H9 (cell line): ENCODE measurements around the gene DPP6. TPM values are rescaled to one million over a fixed set of nuclear protein-coding genes. Genes with fewer than 3 reads are reported as not detected.

Experiments used
- DNase-seq: peaks from one replicate; pipeline ENCODE4 v3.0.0-alpha.2; 2017
- H2AFZ ChIP-seq: one replicate; pipeline ENCODE4 v1.6.1; 2013; ENCODE audit warnings: mild to moderate bottlenecking, low read length, control low read depth, moderate library complexity
- H2AK5ac ChIP-seq: 2 replicates; pipeline ENCODE4 v1.6.1; 2013; ENCODE audit warnings: low read length, control low read depth, mixed read lengths; ENCODE audit not compliant: insufficient read length
- H2BK120ac ChIP-seq: one replicate; pipeline ENCODE4 v1.6.1; 2013; ENCODE audit warnings: low read depth, mild to moderate bottlenecking, low read length, control low read depth, inconsistent platforms; ENCODE audit not compliant: poor library complexity, severe bottlenecking
- H2BK12ac ChIP-seq: 2 replicates; pipeline ENCODE4 v1.6.1; 2013; ENCODE audit warnings: low read length, control low read depth, mixed read lengths, low read depth; ENCODE audit not compliant: insufficient read length
- H2BK15ac ChIP-seq: 2 replicates; pipeline ENCODE4 v1.6.1; 2013; ENCODE audit warnings: low read depth, low read length, control low read depth
- H2BK20ac ChIP-seq: one replicate; pipeline ENCODE4 v1.6.1; 2013; ENCODE audit warnings: low read depth, mild to moderate bottlenecking, low read length, control low read depth, inconsistent platforms; ENCODE audit not compliant: poor library complexity, severe bottlenecking
- H2BK5ac ChIP-seq: 2 replicates; pipeline ENCODE4 v1.6.1; 2013; ENCODE audit warnings: low read length, control low read depth, mixed read lengths; ENCODE audit not compliant: insufficient read length
- H3K14ac ChIP-seq: 2 replicates; pipeline ENCODE4 v1.6.1; 2013; ENCODE audit warnings: low read length, control low read depth; ENCODE audit not compliant: insufficient read depth
- H3K18ac ChIP-seq: 2 replicates; pipeline ENCODE4 v1.6.1; 2013; ENCODE audit warnings: low read depth, mild to moderate bottlenecking, mixed read lengths, low read length, control low read depth; ENCODE audit not compliant: insufficient read length
- H3K23ac ChIP-seq: 2 replicates; pipeline ENCODE4 v1.6.1; 2013; ENCODE audit warnings: low read length, control low read depth, mixed read lengths, low read depth; ENCODE audit not compliant: insufficient read length
- H3K23me2 ChIP-seq: 2 replicates; pipeline ENCODE4 v1.6.1; 2013; ENCODE audit warnings: low read depth, mild to moderate bottlenecking, mixed read lengths, low read length, control low read depth; ENCODE audit not compliant: insufficient read length, poor library complexity, severe bottlenecking
- H3K27ac ChIP-seq: 2 replicates; pipeline ENCODE4 v1.5.1; 2013; ENCODE audit warnings: low read length, control low read depth, mixed read lengths, low read depth; ENCODE audit not compliant: insufficient read length
- H3K27me3 ChIP-seq: 2 replicates; pipeline ENCODE4 v1.6.1; 2013; ENCODE audit warnings: low read length, control low read depth, inconsistent platforms; ENCODE audit not compliant: insufficient read depth
- H3K4ac ChIP-seq: 2 replicates; pipeline ENCODE4 v1.6.1; 2013; ENCODE audit warnings: low read depth, mild to moderate bottlenecking, control low read depth, inconsistent platforms, low read length, moderate library complexity
- H3K4me1 ChIP-seq: 2 replicates; pipeline ENCODE4 v1.6.1; 2013; ENCODE audit warnings: low read length, control low read depth, inconsistent platforms; ENCODE audit not compliant: insufficient read depth
- H3K4me2 ChIP-seq: 2 replicates; pipeline ENCODE4 v1.6.1; 2013; ENCODE audit warnings: low read length, control low read depth, mixed read lengths; ENCODE audit not compliant: insufficient read length, insufficient read depth
- H3K56ac ChIP-seq: 2 replicates; pipeline ENCODE4 v1.6.1; 2013; ENCODE audit warnings: low read depth, mild to moderate bottlenecking, mixed read lengths, low read length, control low read depth; ENCODE audit not compliant: insufficient read length
- H3K79me1 ChIP-seq: 2 replicates; pipeline ENCODE4 v1.6.1; 2013; ENCODE audit warnings: low read depth, mild to moderate bottlenecking, moderate library complexity, low read length, control low read depth, inconsistent platforms; ENCODE audit not compliant: insufficient read depth, poor library complexity, severe bottlenecking
- H3K79me2 ChIP-seq: 2 replicates; pipeline ENCODE4 v1.6.1; 2013; ENCODE audit warnings: low read length, control low read depth, inconsistent platforms; ENCODE audit not compliant: insufficient read depth
- H3K9ac ChIP-seq: 2 replicates; pipeline ENCODE4 v1.6.1; 2013; ENCODE audit warnings: low read length, control low read depth, mixed read lengths; ENCODE audit not compliant: insufficient read length; ENCODE audit errors: extremely low read depth
- H3K9me3 ChIP-seq: one replicate; pipeline ENCODE4 v1.6.1; 2013; ENCODE audit warnings: low read depth, low read length, inconsistent platforms; ENCODE audit not compliant: control insufficient read depth
- H3T11ph ChIP-seq: one replicate; pipeline ENCODE4 v1.6.1; 2013; ENCODE audit warnings: mild to moderate bottlenecking, low read length, control low read depth, inconsistent platforms
- H4K20me1 ChIP-seq: one replicate; pipeline ENCODE4 v1.6.1; 2013; ENCODE audit not compliant: control insufficient read depth, insufficient read length, insufficient read depth
- H4K5ac ChIP-seq: 2 replicates; pipeline ENCODE4 v1.6.1; 2013; ENCODE audit warnings: low read depth, mild to moderate bottlenecking, mixed read lengths, low read length, control low read depth; ENCODE audit not compliant: insufficient read length
- H4K8ac ChIP-seq: replicated peaks from 2 replicates; pipeline ENCODE4 v1.6.1; 2013; ENCODE audit warnings: low read length, control low read depth, mixed read lengths, low read depth; ENCODE audit not compliant: insufficient read length
- H4K91ac ChIP-seq: 2 replicates; pipeline ENCODE4 v1.6.1; 2013; ENCODE audit warnings: low read depth, mild to moderate bottlenecking, moderate library complexity, mixed read lengths, low read length, control low read depth; ENCODE audit not compliant: insufficient read length
- H3K27ac Mint-ChIP-seq, 3 experiments: 2 replicates in 2 of 3; 3 replicates in 1 of 3; pipeline ENCODE4 v1.8.0; 2020 to 2021; ENCODE audit warnings: mixed read lengths in 3 of 3, mild to moderate bottlenecking in 1 of 3, moderate library complexity in 1 of 3
- H3K27me3 Mint-ChIP-seq: 2 replicates; pipeline ENCODE4 v1.8.0; 2021; ENCODE audit warnings: low read depth, mild to moderate bottlenecking, moderate library complexity, mixed read lengths
- H3K36me3 Mint-ChIP-seq, 3 experiments: 2 replicates in 2 of 3; 3 replicates in 1 of 3; pipeline ENCODE4 v1.8.0; 2020 to 2021; ENCODE audit warnings: low read depth in 3 of 3, mixed read lengths in 3 of 3; ENCODE audit not compliant: insufficient read depth in 1 of 3
- H3K4me1 Mint-ChIP-seq, 2 experiments: 2 replicates each; pipeline ENCODE4 v1.8.0; 2020; ENCODE audit warnings: mixed read lengths in 2 of 2
- H3K4me3 Mint-ChIP-seq, 2 experiments: 2 replicates in 1 of 2; 3 replicates in 1 of 2; pipeline ENCODE4 v1.8.0; 2020 to 2021; ENCODE audit warnings: mild to moderate bottlenecking in 2 of 2, mixed read lengths in 2 of 2, moderate library complexity in 1 of 2
- H3K9me3 Mint-ChIP-seq, 2 experiments: 2 replicates in 1 of 2; 3 replicates in 1 of 2; pipeline ENCODE4 v1.8.0; 2020; ENCODE audit warnings: mild to moderate bottlenecking in 2 of 2, mixed read lengths in 2 of 2, moderate library complexity in 1 of 2
- CTCF ChIP-seq: fragments of 200-600 bp; sonication (generic); conservative IDR thresholded peaks from 3 replicates; pipeline ENCODE4 v1.8.0; 2021; ENCODE audit warnings: antibody characterized with exemption, mild to moderate bottlenecking
- WGBS: extraction: QIAGEN DNeasy Blood & Tissue Kit; methylation state at CpG from one replicate; pipeline ENCODE4 v1.1.7; 2013; ENCODE audit warnings: missing lambda C conversion rate, low lambda C conversion rate, mixed read lengths; ENCODE audit not compliant: insufficient read length; ENCODE audit errors: extremely low coverage; 5-methylcytosine and 5-hydroxymethylcytosine counted together
- total RNA-seq: library from RNA; stranded (reverse); gene quantifications from 2 replicates; pipeline ENCODE4 v1.2.1, GENCODE V29; 2021

Gene DPP6
- total RNA-seq, 1 experiment from 2014 or later = 4.5 TPM

GRCh38 chr7:154871507-154871906 is 819.3 kb downstream of the DPP6 start:
- Histone ChIP-seq H2BK5ac (no peak overlapping the region), H4K20me1 (no peaks in the 10 kb centered on the region), H3K9ac (no peak overlapping the region), H3T11ph (no peak overlapping the region), H3K23ac (no peak overlapping the region), H3K14ac (no peak overlapping the region), H2BK20ac (no peak overlapping the region), H2BK12ac (no peak overlapping the region), H4K5ac (no peak overlapping the region), H3K79me1 (no peaks in the 10 kb centered on the region), H3K27ac (no peak overlapping the region), H3K9me3 (no peaks in the 10 kb centered on the region), H2BK120ac (no peak overlapping the region), H3K4ac (no peak overlapping the region), H2BK15ac (no peak overlapping the region), H4K8ac (no peak overlapping the region), H2AK5ac (no peak overlapping the region), H2AFZ (no peak overlapping the region), H3K56ac (no peak overlapping the region), H4K91ac (no peak overlapping the region), H3K79me2 (no peaks in the 10 kb centered on the region), H3K18ac (no peak overlapping the region), H3K27me3 (no peaks in the 10 kb centered on the region), H3K4me1 (no peaks in the 10 kb centered on the region; the same call in 1 of the 2 replicates), H3K23me2 (no peaks in the 10 kb centered on the region), H3K4me2 (no peak overlapping the region)
- Mint-ChIP-seq H3K27me3 (peaks cover 24% of the 10 kb centered on the region), H3K27ac (no peak overlapping the region), H3K36me3 (no peaks in the 10 kb centered on the region), H3K4me1 (peaks cover 24 to 34% of the 10 kb centered on the region in 2 experiments), H3K9me3 (no peaks in the 10 kb centered on the region; a peak in 3 of 5 replicates), H3K4me3 (no peak overlapping the region)
- WGBS = no CpG with 5 or more reads among the region's 4 CpGs
- no peak for DNase-seq
- no peak for TF ChIP-seq CTCF
